ENCODE measurements around the gene ERP29. TPM values are rescaled to one million over a fixed set of nuclear protein-coding genes. Genes with fewer than 3 reads are reported as not detected.
"Not testable (repeated sequence)": the region's sequence is repeated elsewhere in the genome, so short reads cannot be mapped to it uniquely, and the experiment has no call there.

The ERP29 gene
- total RNA-seq, 4 donors from 2014 or later = 33.5 to 35.3 (median 34.9) TPM

DNA sequence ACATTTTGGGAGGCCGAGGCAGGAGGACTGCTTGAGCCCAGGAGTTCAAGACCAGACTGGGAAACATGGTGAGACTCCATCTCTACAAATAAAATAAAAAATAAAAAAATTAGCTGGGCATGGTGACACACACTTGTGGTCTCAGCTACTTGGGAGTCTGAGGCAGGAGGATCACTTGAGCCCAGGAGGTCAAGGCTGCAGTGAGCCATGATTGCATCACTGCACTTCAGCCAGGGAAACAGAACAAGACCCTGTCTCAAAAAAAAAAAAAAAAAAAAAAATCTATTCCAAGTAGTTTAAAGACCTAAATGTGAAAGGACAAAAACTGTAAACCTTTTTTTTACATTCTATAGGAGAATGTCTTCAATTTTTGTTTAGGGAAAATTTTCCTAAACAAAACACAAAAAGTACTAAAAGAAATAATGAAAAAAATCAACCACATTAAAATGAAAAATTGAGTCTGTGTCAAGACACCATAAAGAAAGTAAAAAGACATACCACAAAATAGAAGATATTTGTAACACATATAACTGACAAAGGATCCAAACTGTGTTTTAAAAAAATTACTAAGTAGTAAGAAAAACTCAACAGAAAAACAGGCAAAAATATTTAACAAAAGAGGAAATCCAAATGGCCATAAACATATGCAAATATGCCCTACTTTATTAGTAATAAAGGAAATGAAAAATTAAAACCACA lies 17.3 kb upstream of the ERP29 start:
- intact Hi-C loops (cut with DNase I) = no loop called here
- H3K27ac ChIP-seq (replicated peaks in 1 of 4) = no peak overlapping the region
- H3K36me3 ChIP-seq = peaks cover 0 to 7% (median 0%) of the 10 kb centered on the region in 4 donors
- TF ChIP-seq POLR2A (IDR thresholded peaks at IDR 0.05; ENCODE audit: low read depth) (no peak), POLR2AphosphoS5 (IDR thresholded peaks at IDR 0.05) (no peak), EP300 (IDR thresholded peaks at IDR 0.05) (no peak)
- TF ChIP-seq, protein P1, sequence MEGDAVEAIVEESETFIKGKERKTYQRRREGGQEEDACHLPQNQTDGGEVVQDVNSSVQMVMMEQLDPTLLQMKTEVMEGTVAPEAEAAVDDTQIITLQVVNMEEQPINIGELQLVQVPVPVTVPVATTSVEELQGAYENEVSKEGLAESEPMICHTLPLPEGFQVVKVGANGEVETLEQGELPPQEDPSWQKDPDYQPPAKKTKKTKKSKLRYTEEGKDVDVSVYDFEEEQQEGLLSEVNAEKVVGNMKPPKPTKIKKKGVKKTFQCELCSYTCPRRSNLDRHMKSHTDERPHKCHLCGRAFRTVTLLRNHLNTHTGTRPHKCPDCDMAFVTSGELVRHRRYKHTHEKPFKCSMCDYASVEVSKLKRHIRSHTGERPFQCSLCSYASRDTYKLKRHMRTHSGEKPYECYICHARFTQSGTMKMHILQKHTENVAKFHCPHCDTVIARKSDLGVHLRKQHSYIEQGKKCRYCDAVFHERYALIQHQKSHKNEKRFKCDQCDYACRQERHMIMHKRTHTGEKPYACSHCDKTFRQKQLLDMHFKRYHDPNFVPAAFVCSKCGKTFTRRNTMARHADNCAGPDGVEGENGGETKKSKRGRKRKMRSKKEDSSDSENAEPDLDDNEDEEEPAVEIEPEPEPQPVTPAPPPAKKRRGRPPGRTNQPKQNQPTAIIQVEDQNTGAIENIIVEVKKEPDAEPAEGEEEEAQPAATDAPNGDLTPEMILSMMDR (IDR thresholded peaks at IDR 0.05) = no peak
- WGBS = 100% methylated on average over 1 of the region's 1 CpG
- no peak for DNase-seq (ENCODE audit: extremely low spot score)
- no peaks in the 10 kb centered on the region for H3K27me3 ChIP-seq
- H3K4me1 ChIP-seq = peaks cover 0 to 10% (median 0%) of the 10 kb centered on the region in 4 donors
- no peak overlapping the region for H3K4me3 ChIP-seq
- no peaks in the 10 kb centered on the region for H3K9me3 ChIP-seq

DNA sequence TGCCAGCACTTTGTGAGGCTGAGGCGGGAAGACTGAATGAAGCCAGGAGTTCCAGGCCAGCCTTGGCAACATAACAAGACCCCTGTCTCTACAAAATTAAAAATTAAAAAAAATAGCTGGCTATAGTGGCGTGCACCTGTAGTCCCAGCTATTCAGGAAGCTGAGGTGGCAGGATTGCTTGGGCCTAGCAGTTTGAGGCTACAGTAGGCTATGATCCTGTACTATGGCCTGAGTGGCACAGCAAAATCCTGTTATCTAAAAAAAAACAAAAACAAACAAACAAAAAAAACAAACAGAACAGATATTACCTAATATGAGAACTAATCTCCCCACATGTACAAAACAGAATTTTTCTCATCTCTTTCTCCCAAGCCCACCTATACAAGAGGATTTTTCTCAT lies 15.9 kb upstream of the ERP29 start:
- Histone ChIP-seq H3K36me3 (peaks cover 0 to 7% (median 0%) of the 10 kb centered on the region in 4 donors), H3K4me1 (peaks cover 0 to 17% (median 0%) of the 10 kb centered on the region in 4 donors), H3K9me3 (no peaks in the 10 kb centered on the region), H3K4me3 (no peak overlapping the region), H3K27me3 (no peaks in the 10 kb centered on the region), H3K27ac (replicated peaks in 1 of 4) (no peak overlapping the region)
- DNase-seq (ENCODE audit: extremely low spot score) = no peak
- TF ChIP-seq, protein P1 (IDR thresholded peaks at IDR 0.05) = no peak
- TF ChIP-seq POLR2AphosphoS5 (IDR thresholded peaks at IDR 0.05) (no peak), EP300 (IDR thresholded peaks at IDR 0.05) (no peak), POLR2A (IDR thresholded peaks at IDR 0.05; ENCODE audit: low read depth) (no peak)
- 94% methylated on average over 2 of the region's 2 CpGs for WGBS
- intact Hi-C loops (cut with DNase I) = no loop called here

DNA sequence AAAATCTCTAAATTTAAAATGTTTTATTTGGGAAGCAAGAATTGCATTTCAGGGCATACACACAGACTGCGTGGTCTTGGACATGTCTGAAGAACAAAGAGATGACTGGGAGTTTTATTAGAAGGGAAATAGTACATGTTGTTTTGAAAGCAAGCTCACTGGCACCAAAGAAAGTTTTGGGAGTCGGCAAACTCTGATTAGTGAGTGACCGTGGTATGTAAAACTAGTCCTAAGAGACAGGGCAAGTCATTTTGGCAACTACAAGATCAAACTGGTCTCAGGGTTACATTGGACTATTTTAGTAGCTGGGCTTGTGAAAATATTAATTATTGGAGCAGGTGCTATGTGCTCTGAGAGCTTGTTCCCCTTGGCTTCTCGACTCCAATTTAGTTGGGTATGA lies 15.2 kb upstream of the ERP29 start:
- no peak for DNase-seq (ENCODE audit: extremely low spot score)
- intact Hi-C loops (cut with DNase I) = no loop called here
- Histone ChIP-seq H3K27me3 (no peaks in the 10 kb centered on the region), H3K4me1 (peaks cover 0 to 17% (median 0%) of the 10 kb centered on the region in 4 donors), H3K27ac (replicated peaks in 1 of 4) (no peak overlapping the region), H3K36me3 (peaks cover 0 to 7% (median 0%) of the 10 kb centered on the region in 4 donors), H3K4me3 (no peak overlapping the region), H3K9me3 (no peaks in the 10 kb centered on the region)
- TF ChIP-seq EP300 (IDR thresholded peaks at IDR 0.05) (no peak), POLR2A (IDR thresholded peaks at IDR 0.05; ENCODE audit: low read depth) (no peak), POLR2AphosphoS5 (IDR thresholded peaks at IDR 0.05) (no peak)
- TF ChIP-seq, protein P1 (IDR thresholded peaks at IDR 0.05) = no peak
- WGBS = 74% methylated on average over 4 of the region's 4 CpGs

DNA sequence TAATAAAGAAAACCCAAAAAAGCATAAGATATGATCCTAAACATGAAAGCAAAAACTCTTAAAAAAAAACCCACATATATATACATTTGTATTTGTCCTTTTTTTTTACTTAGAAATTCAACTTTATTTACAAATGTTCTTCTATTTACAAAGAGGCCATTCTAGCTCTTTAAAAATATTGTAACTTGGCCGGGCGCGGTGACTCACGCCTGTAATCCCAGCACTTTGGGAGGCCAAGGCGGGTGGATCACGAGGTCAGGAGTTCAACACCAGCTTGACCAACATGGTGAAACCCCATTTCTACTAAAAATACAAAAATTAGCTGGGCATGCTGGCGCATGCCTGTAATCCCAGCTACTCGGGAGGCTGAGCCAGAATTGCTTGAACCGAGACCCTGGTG lies 14.1 kb upstream of the ERP29 start:
- H3K36me3 ChIP-seq; H3K27ac ChIP-seq (replicated peaks in 1 of 4); H3K27me3 ChIP-seq; H3K9me3 ChIP-seq; intact Hi-C loops (cut with DNase I); DNase-seq (ENCODE audit: extremely low spot score); H3K4me3 ChIP-seq: not testable (repeated sequence)
- 94% methylated on average over 9 of the region's 9 CpGs for WGBS
- H3K4me1 ChIP-seq = peaks cover 0 to 17% (median 0%) of the 10 kb centered on the region in 4 donors

DNA sequence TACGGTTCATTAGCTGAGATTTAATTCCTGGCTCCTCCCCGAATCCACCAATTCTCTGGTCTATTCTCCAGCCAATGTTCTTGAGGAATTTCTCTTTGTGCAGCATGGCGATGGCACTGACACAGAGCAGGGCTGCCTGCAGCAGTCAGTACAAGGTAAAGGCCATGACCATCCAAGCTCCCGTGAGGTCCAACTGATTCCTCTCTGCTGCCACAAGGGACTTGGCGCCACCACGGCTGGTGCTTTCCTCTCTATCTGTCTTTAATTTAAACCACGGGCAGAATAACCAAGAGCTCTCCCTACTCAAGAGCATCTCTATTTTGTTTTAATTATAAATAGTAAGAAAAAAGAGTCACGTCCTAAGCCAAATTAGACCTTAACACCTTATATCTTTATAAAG lies 12.4 kb upstream of the ERP29 start:
- intact Hi-C loops (cut with DNase I) = no loop called here
- Histone ChIP-seq H3K4me3 (no peak overlapping the region), H3K9me3 (no peaks in the 10 kb centered on the region), H3K4me1 (peaks cover 2 to 7% (median 4%) of the 10 kb centered on the region in 4 donors), H3K36me3 (peaks cover 0 to 7% (median 0%) of the 10 kb centered on the region in 4 donors), H3K27ac (replicated peaks in 1 of 4) (no peak overlapping the region), H3K27me3 (no peaks in the 10 kb centered on the region)
- TF ChIP-seq, protein P1 (IDR thresholded peaks at IDR 0.05) = no peak
- TF ChIP-seq POLR2AphosphoS5 (IDR thresholded peaks at IDR 0.05) (no peak), POLR2A (IDR thresholded peaks at IDR 0.05; ENCODE audit: low read depth) (no peak), EP300 (IDR thresholded peaks at IDR 0.05) (no peak)
- DNase-seq (ENCODE audit: extremely low spot score) = no peak
- 92% methylated on average over 8 of the region's 8 CpGs for WGBS
